ENCODE results near the gene MIA2. TPM values are rescaled to one million over a fixed set of nuclear protein-coding genes. Genes with fewer than 3 reads are reported as not detected.

The MIA2 gene
- polyA plus RNA-seq, 1 of the 3 experiments (the other 2 are of a cell fraction): 2.6 TPM

DNA sequence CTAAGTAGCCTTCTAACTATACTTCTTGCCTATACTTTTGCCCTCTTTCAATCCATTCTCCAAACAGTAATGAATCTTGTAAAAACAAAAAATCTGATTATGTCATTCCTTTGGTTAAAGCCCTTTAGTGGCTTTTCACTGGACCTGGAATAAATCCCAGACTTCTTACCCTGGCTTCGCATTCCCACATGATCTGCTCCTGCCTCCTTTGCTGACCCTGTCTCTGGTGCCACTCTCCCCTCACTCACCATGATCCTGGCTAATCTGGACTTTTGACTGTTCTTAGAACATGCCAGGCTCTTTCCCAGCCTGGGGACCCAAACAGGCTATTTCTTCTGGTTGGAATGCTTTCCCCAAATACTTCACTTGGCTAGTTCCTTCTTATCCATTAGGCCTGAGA lies 7.9 kb downstream of the MIA2 start (continued):
- TF ChIP-seq RFX5 (IDR thresholded peaks at IDR 0.05; ENCODE audit: low read length): no peak
- TF ChIP-seq, protein P1, sequence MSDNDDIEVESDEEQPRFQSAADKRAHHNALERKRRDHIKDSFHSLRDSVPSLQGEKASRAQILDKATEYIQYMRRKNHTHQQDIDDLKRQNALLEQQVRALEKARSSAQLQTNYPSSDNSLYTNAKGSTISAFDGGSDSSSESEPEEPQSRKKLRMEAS (IDR thresholded peaks at IDR 0.05; ENCODE audit: low read depth): no peak
- no peak for TF ChIP-seq GABPA (IDR thresholded peaks at IDR 0.05; ENCODE audit: low read depth)

DNA sequence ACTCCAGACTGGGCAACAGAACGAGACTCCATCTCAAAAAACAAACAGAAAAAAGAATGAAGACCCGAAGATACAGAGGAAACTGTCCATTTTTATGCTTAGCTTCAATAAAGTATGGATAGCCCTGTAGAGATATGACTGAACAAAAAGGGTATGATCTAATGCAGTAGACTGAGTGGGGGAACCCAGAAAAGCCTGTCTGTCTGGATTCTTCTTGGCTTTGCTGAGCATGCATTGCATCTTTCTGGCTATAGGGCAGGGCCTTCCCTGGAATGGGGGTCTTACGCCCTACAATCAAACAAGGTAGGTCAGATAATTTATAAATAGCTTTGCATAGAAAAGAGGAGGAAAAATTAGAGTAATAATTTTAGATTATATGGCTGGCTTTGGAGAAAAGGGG lies 10.1 kb downstream of the MIA2 start:
- Histone ChIP-seq H3K9me2 (no peaks in the 10 kb centered on the region), H3K36me3 (replicated peaks in 1 of 2; ENCODE audit: control insufficient read depth in 1 of 2, insufficient read depth in 2 of 2, low read length in 1 of 2) (no peaks in the 10 kb centered on the region), H2AFZ (ENCODE audit: low read depth) (no peak overlapping the region), H3K79me2 (ENCODE audit: insufficient read depth) (no peaks in the 10 kb centered on the region), H3K4me3 (ENCODE audit: low read depth in 2 of 2, low read length in 1 of 2) (no peak overlapping the region), H3K9me3 (no peaks in the 10 kb centered on the region), H3K27ac (ENCODE audit: low read depth in 2 of 2, low read length in 1 of 2) (no peak overlapping the region), H3K4me1 (ENCODE audit: control insufficient read depth in 1 of 2, insufficient read depth in 2 of 2, low read depth in 1 of 2, low read length in 1 of 2) (no peaks in the 10 kb centered on the region), H3K4me2 (no peak overlapping the region), H3K9ac (no peak overlapping the region), H4K20me1 (ENCODE audit: insufficient read depth) (no peaks in the 10 kb centered on the region), H3K27me3 (ENCODE audit: insufficient read depth) (no peaks in the 10 kb centered on the region), H3F3A (replicated peaks; ENCODE audit: insufficient read depth) (no peaks in the 10 kb centered on the region)
- DNase-seq: no peak
- no peak for TF ChIP-seq NRF1 (IDR thresholded peaks at IDR 0.05; ENCODE audit: low read depth, low read length)
- TF ChIP-seq CHD2 (IDR thresholded peaks at IDR 0.05; ENCODE audit: low read length, partially characterized antibody): no peak
- TF ChIP-seq, protein P2, sequence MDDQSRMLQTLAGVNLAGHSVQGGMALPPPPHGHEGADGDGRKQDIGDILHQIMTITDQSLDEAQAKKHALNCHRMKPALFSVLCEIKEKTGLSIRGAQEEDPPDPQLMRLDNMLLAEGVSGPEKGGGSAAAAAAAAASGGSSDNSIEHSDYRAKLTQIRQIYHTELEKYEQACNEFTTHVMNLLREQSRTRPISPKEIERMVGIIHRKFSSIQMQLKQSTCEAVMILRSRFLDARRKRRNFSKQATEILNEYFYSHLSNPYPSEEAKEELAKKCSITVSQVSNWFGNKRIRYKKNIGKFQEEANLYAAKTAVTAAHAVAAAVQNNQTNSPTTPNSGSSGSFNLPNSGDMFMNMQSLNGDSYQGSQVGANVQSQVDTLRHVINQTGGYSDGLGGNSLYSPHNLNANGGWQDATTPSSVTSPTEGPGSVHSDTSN (IDR thresholded peaks at IDR 0.05): no peak
- no peak for TF ChIP-seq TEAD4 (IDR thresholded peaks at IDR 0.05; ENCODE audit: borderline replicate concordance, insufficient read depth)
- TF ChIP-seq ELF1 (IDR thresholded peaks at IDR 0.05): no peak
- no peak for TF ChIP-seq TAF1 (IDR thresholded peaks at IDR 0.05; ENCODE audit: borderline replicate concordance, low read depth, low read length)
- no peak for TF ChIP-seq NFIC (IDR thresholded peaks at IDR 0.05; ENCODE audit: borderline replicate concordance)
- no peak for TF ChIP-seq GATA2 (CRISPR knock-in tag; IDR thresholded peaks at IDR 0.05)
- no peak for TF ChIP-seq FOXM1 (IDR thresholded peaks at IDR 0.05; ENCODE audit: low read depth)
- TF ChIP-seq, protein P3, sequence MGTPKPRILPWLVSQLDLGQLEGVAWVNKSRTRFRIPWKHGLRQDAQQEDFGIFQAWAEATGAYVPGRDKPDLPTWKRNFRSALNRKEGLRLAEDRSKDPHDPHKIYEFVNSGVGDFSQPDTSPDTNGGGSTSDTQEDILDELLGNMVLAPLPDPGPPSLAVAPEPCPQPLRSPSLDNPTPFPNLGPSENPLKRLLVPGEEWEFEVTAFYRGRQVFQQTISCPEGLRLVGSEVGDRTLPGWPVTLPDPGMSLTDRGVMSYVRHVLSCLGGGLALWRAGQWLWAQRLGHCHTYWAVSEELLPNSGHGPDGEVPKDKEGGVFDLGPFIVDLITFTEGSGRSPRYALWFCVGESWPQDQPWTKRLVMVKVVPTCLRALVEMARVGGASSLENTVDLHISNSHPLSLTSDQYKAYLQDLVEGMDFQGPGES (IDR thresholded peaks at IDR 0.05; ENCODE audit: low read depth, low read length): no peak
- TF ChIP-seq RXRA (IDR thresholded peaks at IDR 0.05; ENCODE audit: borderline replicate concordance, low read depth): no peak
- TF ChIP-seq, protein P4, sequence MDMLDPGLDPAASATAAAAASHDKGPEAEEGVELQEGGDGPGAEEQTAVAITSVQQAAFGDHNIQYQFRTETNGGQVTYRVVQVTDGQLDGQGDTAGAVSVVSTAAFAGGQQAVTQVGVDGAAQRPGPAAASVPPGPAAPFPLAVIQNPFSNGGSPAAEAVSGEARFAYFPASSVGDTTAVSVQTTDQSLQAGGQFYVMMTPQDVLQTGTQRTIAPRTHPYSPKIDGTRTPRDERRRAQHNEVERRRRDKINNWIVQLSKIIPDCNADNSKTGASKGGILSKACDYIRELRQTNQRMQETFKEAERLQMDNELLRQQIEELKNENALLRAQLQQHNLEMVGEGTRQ (IDR thresholded peaks at IDR 0.05; ENCODE audit: borderline replicate concordance, low read depth, low read length): no peak
- TF ChIP-seq JUND (IDR thresholded peaks at IDR 0.05): no peak
- TF ChIP-seq MEF2A (IDR thresholded peaks at IDR 0.05; ENCODE audit: borderline replicate concordance, low read depth): no peak
- 48% methylated on average over 3 of the region's 3 CpGs for WGBS (ENCODE audit: low lambda C conversion rate)
- ChIA-PET CTCF (no interaction called here), POLR2A (no interaction called here)
